ENCODE data around the gene LYL1.

LYL1 gene

DNA sequence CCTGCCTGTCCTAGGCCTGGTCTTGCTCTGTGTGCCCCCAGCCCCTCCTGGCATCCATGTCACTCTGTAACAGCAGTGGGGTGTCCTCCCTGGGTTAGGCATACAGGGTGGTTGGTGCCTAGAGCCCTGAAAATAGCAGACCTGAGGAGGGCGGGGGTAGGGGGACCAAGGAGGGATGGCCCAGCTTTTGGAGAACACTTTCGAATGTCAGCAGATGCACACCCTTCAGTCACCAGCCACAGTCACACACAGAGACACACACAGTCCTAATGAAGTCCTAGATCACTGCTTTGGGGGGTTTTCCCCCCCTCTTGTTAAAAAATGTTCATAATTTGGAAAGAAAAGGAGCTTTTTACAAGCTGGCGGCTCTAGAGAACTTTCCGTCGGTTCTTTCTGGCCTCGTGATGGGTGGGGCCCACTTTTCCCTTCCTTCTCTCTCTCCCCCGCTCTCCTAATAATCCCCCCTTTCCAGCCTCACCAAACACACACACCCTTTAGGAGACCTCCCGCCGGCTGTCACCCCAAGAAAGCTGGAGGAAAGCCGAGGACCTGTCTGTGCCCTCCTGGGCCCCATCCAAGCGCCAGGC, 47.9 kb downstream of the LYL1 start:
- DNase-seq = no peak

- no peak for DNase-seq
Measured at GRCh38 chr19:13053761-13054625, 48.7 kb downstream of the LYL1 start.

DNA sequence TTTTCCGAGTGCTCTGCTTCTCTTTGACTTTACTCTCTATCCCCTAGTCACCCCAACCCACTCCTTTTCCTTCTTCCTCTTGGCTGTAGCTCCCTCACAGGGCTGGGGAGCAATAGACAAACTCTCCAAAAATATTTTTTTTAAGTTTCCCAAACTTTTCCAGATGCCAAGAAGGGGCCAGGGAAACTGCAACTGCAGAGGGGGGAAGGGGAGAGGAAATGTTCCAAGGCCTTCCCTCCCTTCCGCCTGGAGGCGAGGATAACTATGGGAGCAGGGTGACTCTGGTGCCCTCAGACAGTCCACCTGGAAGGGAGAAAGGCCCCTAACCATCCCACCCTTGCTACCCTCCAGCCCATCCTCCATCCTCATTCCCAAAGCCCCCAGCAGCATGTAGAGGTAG, 49.4 kb downstream of the LYL1 start:
- DNase-seq = no peak

- DNase-seq = no peak
Measured at GRCh38 chr19:13052447-13053175, 50.0 kb downstream of the LYL1 start.

DNA sequence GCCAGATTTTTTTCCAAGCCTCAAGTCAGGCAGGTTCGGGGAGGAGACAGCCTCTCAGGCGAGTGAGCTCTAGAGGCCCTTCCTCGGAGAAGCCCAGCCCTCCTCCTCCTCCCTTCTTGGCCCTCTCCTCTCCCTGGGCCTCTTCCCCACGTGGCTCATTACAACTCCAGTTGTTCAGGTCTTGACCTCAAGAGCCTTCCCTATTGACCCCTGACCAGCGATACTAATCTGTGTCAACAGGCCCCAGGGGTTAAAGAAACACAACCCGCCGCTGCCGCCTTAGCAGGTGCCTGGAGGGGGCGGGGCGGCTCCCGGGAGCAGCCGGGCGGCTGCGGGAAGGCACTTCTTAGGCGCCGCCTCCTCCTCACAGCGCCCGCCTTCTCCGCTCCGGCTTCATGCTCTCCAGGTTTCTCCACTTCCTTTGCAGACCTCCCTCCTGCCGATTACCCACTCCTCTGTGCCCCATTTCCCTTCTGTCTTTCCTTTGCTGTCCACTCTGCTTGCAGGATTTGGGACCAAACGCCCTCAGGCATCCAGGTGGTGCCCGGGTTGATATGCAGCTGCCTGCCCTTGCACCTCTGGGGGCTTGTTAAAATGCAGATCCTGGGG, 51.0 kb downstream of the LYL1 start:
- DNase-seq = peak in 1 of 2 experiments; percentile 33

GRCh38 chr19:13050274-13050673, 52.4 kb downstream of the LYL1 start:
- DNase-seq = no peak
